Measurements from ENCODE around the gene WDR89. TPM values are rescaled to one million over a fixed set of nuclear protein-coding genes. Genes with fewer than 3 reads are reported as not detected.
"Not testable (repeated sequence)": the region's sequence is repeated elsewhere in the genome, so short reads cannot be mapped to it uniquely, and the experiment has no call there.

WDR89 gene
- total RNA-seq, 1 donor from 2014 or later = 6.3 TPM

- TF ChIP-seq CTCF (IDR thresholded peaks at IDR 0.05; ENCODE audit: borderline replicate concordance) = no peak
- H3K9me3 ChIP-seq (replicated peaks) = no peaks in the 10 kb centered on the region
- H3K4me3 ChIP-seq = no peak overlapping the region
- DNase-seq = no peak
- intact Hi-C loops (cut with micrococcal nuclease) = no loop called here
- H3K36me3 ChIP-seq = peaks cover 5% of the 10 kb centered on the region
- H3K27me3 ChIP-seq (ENCODE audit: low read depth) = no peaks in the 10 kb centered on the region
- H3K4me1 ChIP-seq = no peaks in the 10 kb centered on the region
- H3K27ac ChIP-seq (replicated peaks) = no peak overlapping the region
Measured at GRCh38 chr14:63624203-63624602, 17.5 kb downstream of the WDR89 start.

- DNase-seq; H3K36me3 ChIP-seq; H3K27ac ChIP-seq (replicated peaks); H3K4me1 ChIP-seq; H3K4me3 ChIP-seq; H3K9me3 ChIP-seq (replicated peaks); H3K27me3 ChIP-seq (ENCODE audit: low read depth); intact Hi-C loops (cut with micrococcal nuclease): not testable (repeated sequence)
Measured at GRCh38 chr14:63621975-63622374, 19.7 kb downstream of the WDR89 start.

GRCh38 chr14:63616015-63616414 lies 25.7 kb downstream of the WDR89 start:
- Histone ChIP-seq H3K4me3 (no peak overlapping the region), H3K4me1 (peaks cover 6% of the 10 kb centered on the region), H3K9me3 (replicated peaks) (no peaks in the 10 kb centered on the region), H3K27me3 (ENCODE audit: low read depth) (no peaks in the 10 kb centered on the region), H3K27ac (replicated peaks) (no peak overlapping the region), H3K36me3 (peaks cover 4% of the 10 kb centered on the region)
- TF ChIP-seq CTCF (IDR thresholded peaks at IDR 0.05; ENCODE audit: borderline replicate concordance) = no peak
- no peak for DNase-seq
- intact Hi-C loops (cut with micrococcal nuclease) = no loop called here

GRCh38 chr14:63614679-63615363 lies 26.9 kb downstream of the WDR89 start:
- intact Hi-C loops (cut with micrococcal nuclease) = no loop called here
- Histone ChIP-seq H3K36me3 (peaks cover 4% of the 10 kb centered on the region), H3K9me3 (replicated peaks) (no peaks in the 10 kb centered on the region), H3K27ac (replicated peaks) (no peak overlapping the region), H3K4me3 (no peak overlapping the region), H3K4me1 (peaks cover 6% of the 10 kb centered on the region), H3K27me3 (ENCODE audit: low read depth) (no peaks in the 10 kb centered on the region)
- no peak for TF ChIP-seq CTCF (IDR thresholded peaks at IDR 0.05; ENCODE audit: borderline replicate concordance)
- DNase-seq = no peak

- H3K4me3 ChIP-seq = no peak overlapping the region
- H3K27me3 ChIP-seq (ENCODE audit: low read depth) = no peaks in the 10 kb centered on the region
- H3K4me1 ChIP-seq = peaks cover 6% of the 10 kb centered on the region
- no peak for DNase-seq
- no peak overlapping the region for H3K27ac ChIP-seq (replicated peaks)
- TF ChIP-seq CTCF (IDR thresholded peaks at IDR 0.05; ENCODE audit: borderline replicate concordance) = no peak
- no peaks in the 10 kb centered on the region for H3K9me3 ChIP-seq (replicated peaks)
- H3K36me3 ChIP-seq = peaks cover 4% of the 10 kb centered on the region
- intact Hi-C loops (cut with micrococcal nuclease) = no loop called here
Measured at GRCh38 chr14:63611078-63611477, 30.6 kb downstream of the WDR89 start.

GRCh38 chr14:63605041-63605532 lies 36.6 kb downstream of the WDR89 start:
- no peaks in the 10 kb centered on the region for H3K4me1 ChIP-seq
- H3K27me3 ChIP-seq (ENCODE audit: low read depth) = no peaks in the 10 kb centered on the region
- DNase-seq = no peak
- no peak for TF ChIP-seq CTCF (IDR thresholded peaks at IDR 0.05; ENCODE audit: borderline replicate concordance)
- H3K4me3 ChIP-seq = no peak overlapping the region
- H3K27ac ChIP-seq (replicated peaks) = no peak overlapping the region
- peaks cover 13% of the 10 kb centered on the region for H3K36me3 ChIP-seq
- no peaks in the 10 kb centered on the region for H3K9me3 ChIP-seq (replicated peaks)
- intact Hi-C loops (cut with micrococcal nuclease) = no loop called here

Measured in left ventricle myocardium inferior (tissue), 1 donor.